ENCODE data around the gene CPED1.

GRCh38 chr7:121027761-121028669 is 39.5 kb downstream of the CPED1 start:
- TF ChIP-seq EZH2phosphoT487 (IDR thresholded peaks at IDR 0.05; ENCODE audit: low read length), result no peak
- TF ChIP-seq CTCF (IDR thresholded peaks at IDR 0.05; ENCODE audit: low read length), result no peak
- no peak for TF ChIP-seq EZH2 (optimal IDR thresholded peaks at IDR 0.05; ENCODE audit: low read depth, low read length)
